Stomach (tissue), 9 donors: Measurements from ENCODE around the gene PDZRN3. TPM values are rescaled to one million over a fixed set of nuclear protein-coding genes. Genes with fewer than 3 reads are reported as not detected.

Source experiments
- DNase-seq, 2 donors: peaks; one replicate each; pipeline versions ENCODE4 v3.0.0 to v3.0.0-alpha.2; 2013 to 2019
- H3K27ac ChIP-seq, 5 donors: fragments of 200-600 bp in 4 of 5; sonication (generic) in 4 of 5; one replicate each; pipeline ENCODE4 v1.5.1; 2013 to 2019; ENCODE audit warnings: mild to moderate bottlenecking in 1 of 5, moderate library complexity in 1 of 5
- H3K27me3 ChIP-seq, 3 donors: fragments of 200-600 bp; sonication (generic); one replicate each; pipeline ENCODE4 v1.5.1; 2017 to 2019; ENCODE audit warnings: mixed run types in 1 of 3
- H3K36me3 ChIP-seq, 4 donors: fragments of 200-600 bp; sonication (generic); 1 replicate in 3 of 4; 2 replicates in 1 of 4; pipeline ENCODE4 v1.5.1; 2016 to 2019
- H3K4me1 ChIP-seq, 4 donors: fragments of 200-600 bp; sonication (generic); one replicate each; pipeline ENCODE4 v1.5.1; 2016 to 2019
- H3K4me3 ChIP-seq, 4 donors: fragments of 200-600 bp; sonication (generic) in 3 of 4; one replicate each; pipeline ENCODE4 v1.5.1; 2016 to 2019; ENCODE audit warnings: mild to moderate bottlenecking in 1 of 4
- H3K9me3 ChIP-seq, 4 donors: fragments of 200-600 bp; sonication (generic); one replicate each; pipeline ENCODE4 v1.5.1; 2016 to 2019
- CTCF ChIP-seq, 7 experiments: fragments of 450-650 bp in 4 of 7; fragments of 200-600 bp in 3 of 7; sonication (generic) in 3 of 7; IDR thresholded peaks; one replicate each; pipeline ENCODE4 v1.5.1; 2016 to 2019; ENCODE audit warnings: antibody characterized with exemption in 7 of 7, control low read depth in 2 of 7, mild to moderate bottlenecking in 1 of 7
- EP300 ChIP-seq: sonication (generic); formaldehyde crosslinking; IDR thresholded peaks from one replicate; pipeline ENCODE4 v1.6.1; 2017; ENCODE audit warnings: antibody characterized with exemption
- POLR2A ChIP-seq, 4 donors: fragments of 450-650 bp; IDR thresholded peaks; one replicate each; pipeline ENCODE4 v1.6.1; 2016; ENCODE audit warnings: antibody characterized with exemption in 4 of 4, control low read depth in 2 of 4, mild to moderate bottlenecking in 1 of 4, moderate library complexity in 1 of 4
- POLR2AphosphoS5 ChIP-seq, 3 donors: sonication (generic); formaldehyde crosslinking; IDR thresholded peaks; one replicate each; pipeline ENCODE4 v1.6.1; 2016; ENCODE audit warnings: antibody characterized with exemption in 3 of 3
- WGBS, 5 donors: extraction: QIAGEN DNeasy Blood & Tissue Kit in 3 of 5; methylation state at CpG; one replicate each; pipeline versions ENCODE4 v1.1.5 to v1.1.7; 2013 to 2018; 5-methylcytosine and 5-hydroxymethylcytosine counted together
- intact Hi-C: fragments of 100-400 bp; cut with DNase I; formaldehyde crosslinking; loops from one replicate; pipeline ENCODE4 v1.15.1; 2023; ENCODE audit warnings: low total_unique reads
- polyA plus RNA-seq, 3 donors: library from polyadenylated mRNA; stranded (reverse); fragments of 200-250 nt; gene quantifications; one replicate each; pipeline ENCODE4 v1.2.3, GENCODE V29; 2013
- total RNA-seq, 5 donors: library from RNA; depleted of rRNA; stranded (reverse); fragments of >200 nt; gene quantifications; one replicate each; pipeline versions ENCODE4 v1.1.0 to v1.2.3, GENCODE V29; 2014 to 2016
- donor health status: healthy with polysubstance abuse.
- donor health status: Bipolar disorder and iron deficiency.
- donor health status: healthy.

Gene PDZRN3
- total and polyA plus RNA-seq, 8 donors, result 21.9 to 174 (median 63.0) TPM

DNA sequence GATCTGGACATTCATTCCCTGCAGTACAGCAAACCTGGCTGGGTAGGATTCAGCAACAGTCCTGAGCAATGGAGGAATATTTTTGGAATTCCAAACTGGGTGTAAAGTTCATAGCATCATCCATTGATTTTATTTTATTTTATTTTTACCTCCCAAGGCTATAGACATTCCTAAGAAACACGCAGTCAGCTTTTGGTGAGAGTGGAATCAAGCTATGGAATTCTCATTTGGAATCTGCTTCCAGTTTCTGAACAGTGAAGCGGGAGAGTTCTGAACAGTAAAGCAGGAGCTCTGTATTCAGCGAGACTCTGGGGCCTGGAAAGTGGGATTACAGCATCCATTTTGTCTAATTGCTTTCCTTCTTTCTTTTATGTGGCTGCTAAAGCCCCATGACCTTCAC lies 1.4 kb upstream of the PDZRN3 start:
- H3K27ac ChIP-seq, result peak overlapping the region in 2 of 5 donors; percentile 85 to 92
- intact Hi-C loops, result loop anchor here (10.0 kb wide), 1 partner anchor 111 kb away; no protein-coding TSS in a partner anchor
- 77 to 88% (median 86%) methylated on average over 3 of the region's 3 CpGs for WGBS, 5 donors

GRCh38 chr3:73624017-73624820 lies 522 bp downstream of the PDZRN3 start:
- Histone ChIP-seq H3K4me1 (peaks cover 9 to 73% (median 27%) of the 10 kb centered on the region in 4 donors), H3K9me3 (no peaks in the 10 kb centered on the region), H3K27me3 (peaks cover 0 to 17% (median 0%) of the 10 kb centered on the region in 3 donors), H3K36me3 (no peaks in the 10 kb centered on the region), H3K27ac (peak overlapping the region; percentile 82 to 92 (median 85)), H3K4me3 (peak overlapping the region; percentile 64 to 68 (median 64))
- 1 to 21% (median 5%) methylated on average over 15 to 112 of the region's 112 CpGs for WGBS, 5 donors
- intact Hi-C loops, result loop anchor here (10.0 kb wide), 1 partner anchor 109 kb away; no protein-coding TSS in a partner anchor
- DNase-seq, result peak; percentile 40 to 87
- TF ChIP-seq POLR2AphosphoS5 (IDR thresholded peaks at IDR 0.05) (no peak), CTCF (IDR thresholded peaks at IDR 0.05) (peak in 3 of 7 experiments; percentile 5 to 12 (median 8))

More for the DNA sequence above, 1.4 kb upstream of the PDZRN3 start:
- H3K27me3 ChIP-seq, result peaks cover 0 to 17% (median 0%) of the 10 kb centered on the region in 3 donors
- H3K9me3 ChIP-seq, result no peaks in the 10 kb centered on the region
- H3K36me3 ChIP-seq, result no peaks in the 10 kb centered on the region
- DNase-seq, result no peak
- peak overlapping the region; percentile 64 to 68 (median 64) for H3K4me3 ChIP-seq
- TF ChIP-seq POLR2AphosphoS5 (IDR thresholded peaks at IDR 0.05), result no peak
- no peak for TF ChIP-seq POLR2A (IDR thresholded peaks at IDR 0.05)
- TF ChIP-seq CTCF (IDR thresholded peaks at IDR 0.05), result no peak
- TF ChIP-seq EP300, result no peak
- peaks cover 0 to 55% (median 17%) of the 10 kb centered on the region in 4 donors for H3K4me1 ChIP-seq

GRCh38 chr3:73623346-73623745 lies 1.4 kb downstream of the PDZRN3 start:
- no peak for TF ChIP-seq POLR2AphosphoS5 (IDR thresholded peaks at IDR 0.05)
- TF ChIP-seq POLR2A (IDR thresholded peaks at IDR 0.05), result no peak
- no peak for TF ChIP-seq EP300
- no peak for TF ChIP-seq CTCF (IDR thresholded peaks at IDR 0.05)
- Histone ChIP-seq H3K27me3 (peaks cover 0 to 17% (median 0%) of the 10 kb centered on the region in 3 donors), H3K4me1 (peaks cover 11 to 79% (median 32%) of the 10 kb centered on the region in 4 donors), H3K9me3 (no peaks in the 10 kb centered on the region), H3K27ac (peak overlapping the region; percentile 73 to 92 (median 84)), H3K4me3 (peak overlapping the region; percentile 64 to 68 (median 64)), H3K36me3 (no peaks in the 10 kb centered on the region)
- DNase-seq, result peak in 1 of 2 donors; percentile 53
- intact Hi-C loops, result loop anchor here (10.0 kb wide), 1 partner anchor 109 kb away; no protein-coding TSS in a partner anchor
- WGBS, 5 donors, result 10 to 42% (median 21%) methylated on average over 4 of the region's 4 CpGs

DNA sequence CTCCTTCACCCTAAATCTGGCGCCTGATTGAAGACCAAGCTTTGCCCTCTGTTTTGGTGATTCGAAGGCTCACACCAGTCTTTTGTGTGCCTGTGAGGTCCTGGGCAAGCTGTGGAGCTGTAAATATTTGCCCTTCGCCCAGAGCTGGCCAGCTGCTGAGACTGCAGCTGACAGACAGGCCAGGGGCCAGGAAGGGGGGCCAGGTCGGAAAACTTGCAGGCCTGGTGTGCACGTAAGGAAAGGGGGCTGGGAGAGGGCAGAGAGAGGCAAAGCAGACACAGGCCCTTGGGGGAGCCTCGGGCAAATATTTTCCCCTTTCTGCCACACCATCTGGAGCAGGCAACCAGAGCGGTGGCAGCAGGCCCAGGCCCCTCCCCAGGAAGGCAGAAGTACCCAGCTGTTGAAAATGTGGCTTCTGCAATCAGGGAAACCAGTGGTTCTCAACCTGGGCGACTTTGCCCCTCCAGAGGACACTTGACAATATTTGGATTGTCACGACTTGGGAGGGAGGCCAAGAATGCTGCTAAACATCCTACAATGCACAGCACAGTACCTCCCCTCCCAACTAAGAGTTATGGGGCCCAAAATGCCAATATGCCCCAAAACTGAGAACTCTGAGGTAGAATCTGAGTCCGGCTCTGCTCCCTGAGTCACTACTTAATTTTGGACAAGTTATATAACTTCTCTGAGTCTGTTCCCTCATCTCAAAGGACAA lies 2.5 kb downstream of the PDZRN3 start:
- H3K9me3 ChIP-seq, result no peaks in the 10 kb centered on the region
- intact Hi-C loops, result loop anchor here (10.0 kb wide), 1 partner anchor 107 kb away; no protein-coding TSS in a partner anchor
- H3K27me3 ChIP-seq, result peaks cover 0 to 17% (median 0%) of the 10 kb centered on the region in 3 donors
- H3K4me3 ChIP-seq, result peak overlapping the region; percentile 64 to 68 (median 64)
- H3K27ac ChIP-seq, result peak overlapping the region; percentile 27 to 92 (median 84)
- 16 to 28% (median 21%) methylated on average over 9 to 10 of the region's 10 CpGs for WGBS, 5 donors
- TF ChIP-seq POLR2AphosphoS5 (IDR thresholded peaks at IDR 0.05), result peak; percentile 14 to 73 (median 42)
- no peak for TF ChIP-seq CTCF (IDR thresholded peaks at IDR 0.05)
- TF ChIP-seq EP300, result peak; percentile 59
- TF ChIP-seq POLR2A (IDR thresholded peaks at IDR 0.05), result no peak
- H3K4me1 ChIP-seq, result peaks cover 15 to 78% (median 35%) of the 10 kb centered on the region in 4 donors
- H3K36me3 ChIP-seq, result no peaks in the 10 kb centered on the region
- DNase-seq, result peak; percentile 80 to 88
